Activated naive CD4-positive, alpha-beta T cell treated with anti-CD3 and anti-CD28 coated beads, Interleukin-2, amount 50 U/mL, for 72 hours (primary cell): ENCODE measurements around the gene KIF1A. TPM values are rescaled to one million over a fixed set of nuclear protein-coding genes. Genes with fewer than 3 reads are reported as not detected.

Source experiments
- ATAC-seq, 2 donors: fragments of 150-1000 bp; cut with Tn5 transposase; 2 replicates each; pipeline ENCODE4 v1.10.0; 2021; ENCODE audit warnings: mild to moderate bottlenecking in 2 of 2, moderate library complexity in 2 of 2
- DNase-seq, 2 donors: peaks; one replicate each; pipeline ENCODE4 v3.0.0; 2021 to 2022; ENCODE audit warnings: low spot score in 2 of 2
- H3K27ac Mint-ChIP-seq, 2 donors: one replicate each; pipeline ENCODE4 v1.8.0; 2022; ENCODE audit warnings: mild to moderate bottlenecking in 2 of 2, mixed read lengths in 2 of 2
- H3K36me3 Mint-ChIP-seq, 2 donors: one replicate each; pipeline ENCODE4 v1.8.0; 2022; ENCODE audit warnings: mixed read lengths in 2 of 2
- H3K9me3 Mint-ChIP-seq, 2 donors: one replicate each; pipeline ENCODE4 v1.8.0; 2022; ENCODE audit warnings: mixed read lengths in 2 of 2
- total RNA-seq, 2 donors: library from RNA; stranded (reverse); gene quantifications; one replicate each; pipeline ENCODE4 v1.2.3, GENCODE V29; 2022

Gene KIF1A
- total RNA-seq, 2 donors from 2014 or later = 2.1 to 6.6 TPM

GRCh38 chr2:240814280-240814679 lies 5.7 kb downstream of the KIF1A start:
- DNase-seq = no peak
- Mint-ChIP-seq H3K27ac (no peak overlapping the region), H3K9me3 (peaks cover 5 to 9% of the 10 kb centered on the region in 2 donors), H3K36me3 (peaks cover 0 to 7% of the 10 kb centered on the region in 2 donors)
- ATAC-seq = no peak

DNA sequence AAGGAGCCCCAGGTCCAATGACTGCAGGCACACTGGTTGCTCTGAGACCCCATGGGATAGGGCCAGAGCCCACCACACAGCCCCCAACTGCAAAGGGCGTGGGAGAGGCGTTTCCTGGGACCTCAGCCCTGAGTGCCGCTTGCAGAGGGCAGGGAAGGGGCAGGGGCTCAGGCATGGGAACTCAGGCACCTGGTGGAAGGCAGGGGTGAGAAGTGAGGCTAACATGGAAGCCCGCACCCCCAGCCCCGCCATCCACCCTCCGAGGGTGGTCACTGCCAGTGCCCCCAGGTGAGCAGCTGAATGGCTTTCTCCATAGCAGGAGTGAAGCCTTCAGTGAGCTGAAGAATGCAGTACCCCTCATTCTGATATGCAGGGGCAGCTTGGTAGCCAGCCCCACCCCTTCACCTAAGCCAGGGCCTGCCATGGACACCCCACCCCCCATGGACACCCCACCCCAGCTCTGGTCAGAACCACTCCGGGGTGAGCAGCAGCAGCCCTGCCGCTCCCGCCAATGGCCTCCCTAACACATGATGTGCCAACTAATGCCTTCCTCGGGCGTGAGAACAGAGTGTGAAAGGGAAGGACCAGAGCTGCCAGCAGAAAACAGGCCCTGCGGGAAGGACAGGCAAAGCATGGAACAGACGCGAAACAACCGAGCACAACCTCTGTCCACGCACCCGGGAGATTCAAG lies 6.6 kb downstream of the KIF1A start:
- no peak for DNase-seq
- Mint-ChIP-seq H3K9me3 (peaks cover 5 to 9% of the 10 kb centered on the region in 2 donors), H3K27ac (no peak overlapping the region), H3K36me3 (peaks cover 0 to 7% of the 10 kb centered on the region in 2 donors)
- ATAC-seq = no peak

DNA sequence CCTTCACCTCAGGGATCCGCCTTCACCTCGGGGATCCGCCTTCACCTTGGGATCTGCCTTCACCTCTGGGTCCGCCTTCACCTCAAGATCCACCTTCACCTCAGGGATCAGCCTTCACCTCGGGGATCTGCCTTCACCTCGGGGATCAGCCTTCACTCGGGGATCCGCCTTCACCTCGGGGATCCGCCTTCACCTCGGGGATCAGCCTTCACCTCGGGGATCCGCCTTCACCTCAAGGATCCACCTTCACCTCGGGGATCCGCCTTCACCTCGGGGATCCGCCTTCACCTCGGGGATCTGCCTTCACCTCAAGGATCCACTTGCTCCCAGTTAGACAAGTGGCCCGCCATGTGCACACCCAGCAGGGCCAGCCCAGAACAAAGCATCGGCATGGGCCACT lies 7.3 kb downstream of the KIF1A start:
- H3K36me3 Mint-ChIP-seq = peaks cover 0 to 7% of the 10 kb centered on the region in 2 donors
- no peak for ATAC-seq
- H3K27ac Mint-ChIP-seq = no peak overlapping the region
- peaks cover 5 to 9% of the 10 kb centered on the region in 2 donors for H3K9me3 Mint-ChIP-seq
- no peak for DNase-seq

- Mint-ChIP-seq H3K36me3 (peaks cover 0 to 7% of the 10 kb centered on the region in 2 donors), H3K27ac (no peak overlapping the region), H3K9me3 (peaks cover 5 to 9% of the 10 kb centered on the region in 2 donors)
- DNase-seq (no peak), ATAC-seq (no peak)
These were observed 7.7 kb downstream of the KIF1A start for GRCh38 chr2:240812301-240812680.

GRCh38 chr2:240811346-240812300 lies 8.4 kb downstream of the KIF1A start:
- peak overlapping the region in 1 of 2 donors; percentile 32 for H3K27ac Mint-ChIP-seq

DNA sequence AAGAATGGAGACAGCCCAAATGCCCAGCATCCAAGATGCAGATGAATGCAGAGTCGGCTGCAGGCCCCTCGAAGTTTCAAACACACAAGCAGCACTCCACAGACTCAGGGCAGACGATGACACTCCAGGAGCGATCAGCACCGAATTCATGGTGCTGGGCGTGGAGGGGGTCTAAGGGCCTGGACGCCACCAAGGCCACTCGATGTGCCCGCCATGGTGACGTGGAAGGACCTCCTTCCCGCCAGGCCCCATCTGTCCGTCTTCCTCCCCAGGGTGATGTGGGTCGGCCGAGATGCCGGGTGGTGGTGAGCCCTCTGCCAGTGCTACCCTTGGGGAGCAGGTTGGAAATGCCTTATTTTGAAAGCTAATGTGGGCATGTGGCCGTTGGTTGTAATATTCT lies 9.4 kb downstream of the KIF1A start:
- Mint-ChIP-seq H3K27ac (no peak overlapping the region), H3K9me3 (peaks cover 5 to 9% of the 10 kb centered on the region in 2 donors), H3K36me3 (peaks cover 0 to 7% of the 10 kb centered on the region in 2 donors)
- ATAC-seq = no peak
- DNase-seq = no peak

More at GRCh38 chr2:240811346-240812300, 8.4 kb downstream of the KIF1A start:
- H3K9me3 Mint-ChIP-seq = peaks cover 5 to 9% of the 10 kb centered on the region in 2 donors
- ATAC-seq (no peak), DNase-seq (peak in 1 of 2 donors; percentile 39)
- peaks cover 0 to 7% of the 10 kb centered on the region in 2 donors for H3K36me3 Mint-ChIP-seq

GRCh38 chr2:240810199-240810598 lies 9.8 kb downstream of the KIF1A start:
- Mint-ChIP-seq H3K36me3 (peaks cover 0 to 7% of the 10 kb centered on the region in 2 donors), H3K27ac (no peak overlapping the region), H3K9me3 (peaks cover 5 to 9% of the 10 kb centered on the region in 2 donors)
- no peak for ATAC-seq
- DNase-seq = no peak

DNA sequence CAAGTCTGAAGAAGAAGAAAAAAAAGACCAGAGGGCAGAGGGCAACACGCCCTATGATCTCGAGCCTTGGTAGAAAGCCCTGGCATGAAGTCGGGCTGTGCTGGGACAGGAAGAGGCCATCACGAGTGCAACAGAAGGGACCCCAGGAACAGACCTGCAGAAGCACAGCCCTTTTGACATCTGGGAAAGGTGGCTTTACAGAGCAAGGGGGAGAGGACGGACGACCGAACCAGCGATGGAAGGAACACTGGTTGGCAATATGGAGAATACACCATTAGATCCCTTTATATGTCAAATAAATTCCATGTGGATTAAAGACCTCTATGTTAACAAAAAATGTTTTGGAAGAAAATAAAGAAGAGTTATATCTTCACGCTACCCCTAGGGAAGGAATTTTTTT lies 10.7 kb downstream of the KIF1A start:
- DNase-seq (no peak), ATAC-seq (no peak)
- H3K9me3 Mint-ChIP-seq = peaks cover 4 to 7% of the 10 kb centered on the region in 2 donors
- no peak overlapping the region for H3K27ac Mint-ChIP-seq
- H3K36me3 Mint-ChIP-seq = peaks cover 0 to 7% of the 10 kb centered on the region in 2 donors

DNA sequence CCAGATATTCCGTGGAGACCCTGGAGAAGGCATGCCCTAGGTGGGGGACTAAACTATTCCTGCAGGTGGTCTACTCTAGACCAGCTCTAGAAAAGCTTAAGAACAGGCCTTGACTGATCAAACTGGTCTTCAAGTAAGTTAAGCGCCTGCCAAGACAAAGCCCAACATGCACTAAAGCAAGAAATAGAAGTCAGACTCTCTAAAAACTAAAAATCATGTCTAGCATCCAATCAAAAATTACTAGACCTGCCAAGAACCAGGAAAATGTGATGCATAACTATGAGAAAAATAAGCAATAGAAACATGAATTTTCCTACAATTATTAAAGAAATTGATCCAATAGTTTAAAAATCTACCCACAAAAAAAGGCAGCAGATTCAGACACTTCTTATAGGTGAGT lies 13.6 kb downstream of the KIF1A start:
- Mint-ChIP-seq H3K36me3 (no peaks in the 10 kb centered on the region), H3K9me3 (no peaks in the 10 kb centered on the region), H3K27ac (no peak overlapping the region)
- no peak for DNase-seq
- no peak for ATAC-seq

GRCh38 chr2:240806006-240806405 lies 14.0 kb downstream of the KIF1A start:
- ATAC-seq (no peak), DNase-seq (no peak)
- Mint-ChIP-seq H3K9me3 (no peaks in the 10 kb centered on the region), H3K36me3 (no peaks in the 10 kb centered on the region), H3K27ac (no peak overlapping the region)

- no peak overlapping the region for H3K27ac Mint-ChIP-seq
- no peaks in the 10 kb centered on the region for H3K9me3 Mint-ChIP-seq
- ATAC-seq = no peak
- no peak for DNase-seq
- H3K36me3 Mint-ChIP-seq = no peaks in the 10 kb centered on the region
These were observed 16.8 kb downstream of the KIF1A start for GRCh38 chr2:240803191-240803590.

DNA sequence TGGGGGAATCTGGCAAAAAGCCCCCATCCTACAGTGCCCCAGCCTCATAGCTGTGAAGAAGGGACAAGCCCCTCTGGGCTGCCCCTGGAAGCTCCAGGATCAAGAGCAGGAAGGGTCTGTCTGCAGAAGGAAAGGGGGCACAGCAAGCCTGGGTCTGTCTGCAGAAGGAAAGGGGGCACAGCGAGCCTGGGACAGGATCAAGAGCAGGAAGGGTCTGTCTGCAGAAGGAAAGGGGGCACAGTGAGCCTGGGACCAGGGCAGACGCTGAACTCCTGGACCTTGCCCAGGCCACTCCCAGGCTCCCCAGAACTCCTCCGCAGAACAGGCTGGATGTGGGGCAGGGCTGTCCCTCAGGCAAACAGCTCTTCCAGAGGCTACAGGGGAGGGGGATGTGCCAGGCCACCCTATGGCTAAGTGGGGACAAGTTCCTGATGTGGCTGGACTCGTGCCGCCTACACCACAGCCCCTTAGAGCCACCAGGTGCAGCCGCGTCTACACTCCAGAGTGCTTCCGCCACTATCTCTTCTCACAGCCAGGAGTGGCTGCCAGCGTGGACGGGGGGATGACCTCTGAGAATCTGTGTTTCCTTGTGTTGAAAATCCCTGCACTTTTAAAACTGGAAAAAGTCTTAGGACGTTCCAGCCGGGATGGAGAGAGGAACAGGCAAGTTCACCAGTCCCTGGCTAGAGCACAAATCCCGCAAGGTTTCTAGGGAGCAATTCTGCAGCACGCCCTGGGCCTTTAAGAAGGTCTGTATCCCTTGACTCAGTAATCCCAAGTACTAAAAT lies 20.8 kb downstream of the KIF1A start:
- DNase-seq = peak in 1 of 2 donors; percentile 40
- no peaks in the 10 kb centered on the region for H3K9me3 Mint-ChIP-seq
- no peak for ATAC-seq
- H3K36me3 Mint-ChIP-seq = no peaks in the 10 kb centered on the region
- H3K27ac Mint-ChIP-seq = peak overlapping the region in 1 of 2 donors; percentile 79

- Mint-ChIP-seq H3K9me3 (no peaks in the 10 kb centered on the region), H3K36me3 (no peaks in the 10 kb centered on the region), H3K27ac (no peak overlapping the region)
- ATAC-seq = no peak
- peak in 1 of 2 donors; percentile 25 for DNase-seq
These were observed 21.6 kb downstream of the KIF1A start for GRCh38 chr2:240798327-240798905.

- Mint-ChIP-seq H3K27ac (no peak overlapping the region), H3K9me3 (no peaks in the 10 kb centered on the region), H3K36me3 (no peaks in the 10 kb centered on the region)
- ATAC-seq (no peak), DNase-seq (peak in 1 of 2 donors; percentile 45)
These were observed 22.1 kb downstream of the KIF1A start for GRCh38 chr2:240797914-240798313.

DNA sequence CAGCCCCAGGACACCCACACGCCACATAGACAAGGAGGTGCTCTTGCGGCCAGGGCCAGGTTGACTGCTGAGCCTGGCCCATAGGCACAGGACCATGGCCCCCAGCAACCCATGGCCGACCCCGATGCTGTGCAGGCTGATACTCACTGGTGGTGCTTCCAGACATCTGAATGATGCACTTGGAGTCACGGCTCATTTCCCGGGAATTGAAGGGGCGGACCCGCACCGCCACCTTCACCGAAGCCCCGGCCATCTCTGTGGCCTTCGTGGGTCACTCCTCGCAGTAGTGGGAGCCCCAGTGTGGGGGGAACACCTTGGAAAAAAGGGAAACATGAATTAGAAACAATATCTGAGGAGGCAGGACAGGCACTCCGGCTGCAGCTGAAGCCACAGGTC lies 22.5 kb downstream of the KIF1A start:
- H3K9me3 Mint-ChIP-seq = no peaks in the 10 kb centered on the region
- no peak overlapping the region for H3K27ac Mint-ChIP-seq
- no peak for DNase-seq
- no peaks in the 10 kb centered on the region for H3K36me3 Mint-ChIP-seq
- ATAC-seq = no peak
